ENCODE results near the gene SLC20A1.

Gene SLC20A1

GRCh38 chr2:112712465-112712864 is 66.7 kb downstream of the SLC20A1 start:
- no peak for DNase-seq

GRCh38 chr2:112712903-112713584 is 67.3 kb downstream of the SLC20A1 start:
- DNase-seq, result no peak

Data from DMS 273 treated with DMSO at 0.1 percent for 48 hours (cell line).